HL-60/S4 (cell line): ENCODE results near the gene CDC45.
"Not testable (repeated sequence)": the region's sequence is repeated elsewhere in the genome, so short reads cannot be mapped to it uniquely, and the experiment has no call there.

ENCODE experiments used
- in situ Hi-C: fragments of 300-500 bp; cut with MboI; formaldehyde crosslinking; loops from 2 replicates; pipeline ENCODE4 v1.14.3; 2022; ENCODE audit warnings: low sequenced_read_pairs

Gene CDC45

GRCh38 chr22:19548427-19548826, 68.7 kb downstream of the CDC45 start:
- in situ Hi-C loops, result not testable (repeated sequence)

GRCh38 chr22:19548964-19549363, 69.2 kb downstream of the CDC45 start:
- in situ Hi-C loops, result no loop called here

- in situ Hi-C loops, result no loop called here
These were observed 69.7 kb downstream of the CDC45 start for GRCh38 chr22:19549428-19549827.

GRCh38 chr22:19550382-19550781, 70.7 kb downstream of the CDC45 start:
- in situ Hi-C loops, result no loop called here

GRCh38 chr22:19553201-19553600, 73.5 kb downstream of the CDC45 start:
- in situ Hi-C loops, result no loop called here

GRCh38 chr22:19554834-19555404, 75.2 kb downstream of the CDC45 start:
- in situ Hi-C loops, result no loop called here

GRCh38 chr22:19555651-19556050, 75.9 kb downstream of the CDC45 start:
- in situ Hi-C loops, result no loop called here

- in situ Hi-C loops, result no loop called here
These were observed 77.3 kb downstream of the CDC45 start for GRCh38 chr22:19556963-19557545.

- in situ Hi-C loops, result no loop called here
These were observed 79.6 kb downstream of the CDC45 start for GRCh38 chr22:19559324-19559811.

- in situ Hi-C loops, result no loop called here
These were observed 80.2 kb downstream of the CDC45 start for GRCh38 chr22:19559956-19560355.

GRCh38 chr22:19565382-19566278, 85.9 kb downstream of the CDC45 start:
- in situ Hi-C loops, result no loop called here

- in situ Hi-C loops, result no loop called here
These were observed 86.8 kb downstream of the CDC45 start for GRCh38 chr22:19566279-19567156.

GRCh38 chr22:19567157-19568009, 87.7 kb downstream of the CDC45 start:
- in situ Hi-C loops, result no loop called here

- in situ Hi-C loops, result no loop called here
These were observed 88.9 kb downstream of the CDC45 start for GRCh38 chr22:19568337-19569275.

- in situ Hi-C loops, result no loop called here
These were observed 89.5 kb downstream of the CDC45 start for GRCh38 chr22:19569276-19569640.

GRCh38 chr22:19569976-19570375, 90.3 kb downstream of the CDC45 start:
- in situ Hi-C loops, result loop anchor here (10.0 kb wide), 1 partner anchor 55 kb away; no protein-coding TSS in a partner anchor
